HepG2 (cell line): ENCODE measurements around the gene CCDC50. TPM values are rescaled to one million over a fixed set of nuclear protein-coding genes. Genes with fewer than 3 reads are reported as not detected.

Source experiments
- ATAC-seq: fragments of 200-7000 bp; cut with Tn5 transposase; 3 replicates; pipeline ENCODE4 v1.9.1; 2020; ENCODE audit warnings: mild to moderate bottlenecking, moderate library complexity
- BruUV-seq: library from RNA; stranded (reverse); fragments of 400-500 nt; replicated peaks from 2 replicates; lab custom pipeline; 2021; lab: Mats Ljungman, UMichigan
- CTCF ChIA-PET: fragments of 300-600 bp; formaldehyde crosslinking; extraction: SDS; loops from one replicate; lab custom pipeline; 2021; ENCODE audit warnings: low total read pairs, inconsistent platforms, low intra/inter-chr PET ratio; lab: Yijun Ruan, JAX
- POLR2A ChIA-PET: fragments of 350-600 bp; sonication (Branson Sonifier 250); formaldehyde crosslinking; loops from one replicate; lab custom pipeline; 2020; ENCODE audit warnings: antibody characterized with exemption, inconsistent platforms; lab: Yijun Ruan, JAX
- DNase-seq: peaks from one replicate; pipeline ENCODE4 v3.0.0-alpha.2; 2015; ENCODE audit warnings: low spot score
- FAIRE-seq: peaks from 3 replicates; lab custom pipeline; 2011; peaks lifted over from hg19 to GRCh38; lab: Jason Lieb, UNC
- H2AFZ ChIP-seq: one replicate; pipeline ENCODE4 v1.6.1; 2011; ENCODE audit warnings: low read length, inconsistent platforms
- H3K27ac ChIP-seq: fragments of 300-600 bp; 3 replicates; pipeline ENCODE4 v1.8.0; 2011; ENCODE audit warnings: mixed run types, mild to moderate bottlenecking, mixed read lengths, low read length, inconsistent platforms; ENCODE audit not compliant: insufficient read depth; ENCODE audit errors: extremely low read length
- H3K27me3 ChIP-seq, 2 experiments: fragments of 200-600 bp in 1 of 2; 2 replicates in 1 of 2; 3 replicates in 1 of 2; pipeline versions ENCODE4 v1.6.0 to v1.8.0; 2011; ENCODE audit warnings: low read length in 2 of 2, mild to moderate bottlenecking in 2 of 2, moderate library complexity in 2 of 2, inconsistent platforms in 1 of 2; ENCODE audit not compliant: insufficient read depth in 2 of 2, control insufficient read depth in 1 of 2
- H3K36me3 ChIP-seq, 2 experiments: fragments of 200-600 bp in 1 of 2; replicated peaks in 1 of 2; 2 replicates in 1 of 2; 3 replicates in 1 of 2; pipeline versions ENCODE4 v1.5.1 to v1.8.0; 2011; ENCODE audit warnings: low read length in 2 of 2, inconsistent platforms in 1 of 2; ENCODE audit not compliant: insufficient read depth in 2 of 2, control insufficient read depth in 1 of 2
- H3K4me1 ChIP-seq: 2 replicates; pipeline ENCODE4 v1.5.1; 2012; ENCODE audit warnings: low read length, inconsistent platforms; ENCODE audit not compliant: insufficient read depth
- H3K4me2 ChIP-seq: 2 replicates; pipeline ENCODE4 v1.6.0; 2011; ENCODE audit warnings: low read depth, low read length, inconsistent platforms
- H3K4me3 ChIP-seq, 3 experiments: fragments of 200-600 bp in 1 of 3; sonication (generic), shearing (Covaris generic) in 1 of 3; replicated peaks in 1 of 3; 2 replicates each; pipeline ENCODE4 v1.5.1; 2011 to 2016; ENCODE audit warnings: low read length in 3 of 3, inconsistent platforms in 2 of 3, low read depth in 2 of 3, mild to moderate bottlenecking in 2 of 3, control low read depth in 1 of 3, mixed read lengths in 1 of 3; ENCODE audit not compliant: insufficient read depth in 1 of 3
- H3K79me2 ChIP-seq: one replicate; pipeline ENCODE4 v1.6.1; 2011; ENCODE audit warnings: low read length, inconsistent platforms; ENCODE audit not compliant: insufficient read depth
- H3K9ac ChIP-seq: 2 replicates; pipeline ENCODE4 v1.6.0; 2011; ENCODE audit warnings: mild to moderate bottlenecking, low read depth, low read length, inconsistent platforms; ENCODE audit not compliant: insufficient read depth
- H3K9me3 ChIP-seq: 2 replicates; pipeline ENCODE4 v1.5.1; 2012; ENCODE audit warnings: mild to moderate bottlenecking, low read length
- H4K20me1 ChIP-seq: 2 replicates; pipeline ENCODE4 v1.6.0; 2011; ENCODE audit warnings: inconsistent platforms, mild to moderate bottlenecking, low read length, moderate library complexity; ENCODE audit not compliant: insufficient read depth
- BRF2 ChIP-seq: sonication (generic); formaldehyde crosslinking; IDR thresholded peaks from 2 replicates; pipeline ENCODE4 v1.8.1; 2022; ENCODE audit warnings: mild to moderate bottlenecking, missing genetic modification reagents
- FIP1L1 ChIP-seq: fragments of 200-400 bp; formaldehyde crosslinking; IDR thresholded peaks from 2 replicates; pipeline ENCODE4 v1.6.1; 2018; ENCODE audit warnings: low read depth, mild to moderate bottlenecking, low read length, moderate library complexity, borderline replicate concordance; ENCODE audit not compliant: insufficient read depth
- HNF4A ChIP-seq: sonication (generic); formaldehyde crosslinking; IDR thresholded peaks from 2 replicates; pipeline ENCODE4 v1.4.0; 2020; ENCODE audit warnings: missing genetic modification reagents
- HNF4G ChIP-seq, 2 experiments: sonication (generic) in 1 of 2; formaldehyde crosslinking in 1 of 2; IDR thresholded peaks; 2 replicates each; pipeline versions ENCODE4 v1.4.0 to v1.6.1; 2011 to 2020; ENCODE audit warnings: borderline replicate concordance in 2 of 2, low read depth in 2 of 2, mild to moderate bottlenecking in 2 of 2, low read length in 1 of 2, missing genetic modification reagents in 1 of 2, moderate library complexity in 1 of 2
- KAT7 ChIP-seq: IDR thresholded peaks from 2 replicates; pipeline ENCODE4 v1.6.1; 2018; ENCODE audit warnings: borderline replicate concordance, missing compliant biosample characterization
- RELA ChIP-seq: sonication (generic); formaldehyde crosslinking; IDR thresholded peaks from 2 replicates; pipeline ENCODE4 v1.4.0; 2020; ENCODE audit warnings: missing genetic modification reagents
- SOX6 ChIP-seq, 2 experiments: fragments of 450-650 bp in 1 of 2; sonication (generic) in 1 of 2; formaldehyde crosslinking in 1 of 2; IDR thresholded peaks; 2 replicates each; pipeline versions ENCODE4 v1.4.0 to v1.6.1; 2017 to 2020; ENCODE audit warnings: antibody characterized with exemption in 1 of 2, mild to moderate bottlenecking in 1 of 2, missing genetic modification reagents in 1 of 2
- ZBTB2 ChIP-seq: sonication (generic); formaldehyde crosslinking; IDR thresholded peaks from 2 replicates; pipeline ENCODE4 v1.8.0; 2022; ENCODE audit warnings: low read depth, missing genetic modification reagents
- ZBTB8A ChIP-seq: sonication (generic); formaldehyde crosslinking; IDR thresholded peaks from 2 replicates; pipeline ENCODE4 v1.4.0; 2020; ENCODE audit warnings: mild to moderate bottlenecking, low read depth, missing genetic modification reagents, borderline replicate concordance
- ZNF275 ChIP-seq: sonication (generic); formaldehyde crosslinking; IDR thresholded peaks from 2 replicates; pipeline ENCODE4 v1.8.0; 2022; ENCODE audit warnings: missing genetic modification reagents, mild to moderate bottlenecking, inconsistent platforms, borderline replicate concordance
- ZNF652 ChIP-seq: IDR thresholded peaks from 2 replicates; pipeline ENCODE4 v1.6.1; 2016; ENCODE audit warnings: low read depth, borderline replicate concordance
- ZSCAN31 ChIP-seq: sonication (generic); formaldehyde crosslinking; IDR thresholded peaks from 2 replicates; pipeline ENCODE4 v1.5.0; 2020; ENCODE audit warnings: low read depth, mild to moderate bottlenecking, missing genetic modification reagents
- ZZZ3 ChIP-seq: sonication (generic); formaldehyde crosslinking; IDR thresholded peaks from 2 replicates; pipeline ENCODE4 v1.4.0; 2020; ENCODE audit warnings: missing genetic modification reagents, mild to moderate bottlenecking, borderline replicate concordance
- WGBS: methylation state at CpG from one replicate; pipeline ENCODE4 v1.1.6; 2017; ENCODE audit warnings: low lambda C conversion rate; 5-methylcytosine and 5-hydroxymethylcytosine counted together
- in situ Hi-C: cut with HindIII; loops from 2 replicates; pipeline ENCODE4 v1.10.0; 2017; ENCODE audit warnings: low pct_unique_long_range_greater_than_20kb; ENCODE audit not compliant: extremely low pct_ligation_motif_present
- intact Hi-C: fragments of 100-400 bp; cut with micrococcal nuclease; formaldehyde crosslinking; loops from one replicate; pipeline ENCODE4 v1.10.0; 2022; ENCODE audit not compliant: unreplicated experiment
- polyA plus RNA-seq, 8 experiments: library from polyadenylated mRNA; depleted of rRNA in 3 of 8; stranded (reverse) in 7 of 8; unstranded in 1 of 8; fragments of >200 nt; fragmentation: Illumina TruSeq in 4 of 8; extraction: Trizol in 4 of 8; gene quantifications; 2 replicates each; pipeline versions ENCODE4 v1.2.1 to v1.2.3, GENCODE V29; 2011 to 2016; ENCODE audit warnings: low read depth in 4 of 8, missing spikeins in 1 of 8, mixed read lengths in 1 of 8; ENCODE audit not compliant: insufficient read depth in 1 of 8
- total RNA-seq, 5 experiments: library from RNA; depleted of rRNA; stranded (reverse); fragments of >200 nt; fragmentation: Illumina TruSeq; extraction: Trizol; gene quantifications; 2 replicates each; pipeline ENCODE4 v1.2.3, GENCODE V29; 2016; ENCODE audit warnings: low read depth in 1 of 5

CCDC50 gene
- total and polyA plus RNA-seq, 2 of the 13 experiments (the other 11 are each of a cell fraction or from before 2014, with no cell fraction given): 47.6 to 66.4 TPM

GRCh38 chr3:191430103-191430502 is 100.9 kb downstream of the CCDC50 start:
- in situ Hi-C loops (no loop called here), intact Hi-C loops (no loop called here)
- Histone ChIP-seq H3K36me3 (no peaks in the 10 kb centered on the region), H3K27ac (no peak overlapping the region), H3K4me1 (peaks cover 23% of the 10 kb centered on the region), H2AFZ (no peak overlapping the region), H3K9ac (no peak overlapping the region), H3K27me3 (no peaks in the 10 kb centered on the region), H3K9me3 (no peaks in the 10 kb centered on the region), H3K4me2 (no peak overlapping the region; the same call in 1 of the 2 replicates), H3K4me3 (no peak overlapping the region), H3K79me2 (no peaks in the 10 kb centered on the region), H4K20me1 (no peaks in the 10 kb centered on the region)
- no TSS peak for BruUV-seq
- POLR2A ChIA-PET: no interaction called here
- CTCF ChIA-PET: no interaction called here
- peak; percentile 4 for DNase-seq
- no peak; the same call in 2 of the 3 replicates for ATAC-seq
- TF ChIP-seq HNF4G (IDR thresholded peaks at IDR 0.05; ENCODE audit: borderline replicate concordance, low read depth, low read length) (0 out of 2 replicates have a peak, but pooled peaks have one; percentile 42), HNF4G (CRISPR knock-in tag; IDR thresholded peaks at IDR 0.05; ENCODE audit: borderline replicate concordance, low read depth) (no peak), ZSCAN31 (CRISPR knock-in tag) (no peak), FIP1L1 (no peak), HNF4A (CRISPR knock-in tag) (peak; percentile 54)
- FAIRE-seq: no peak
- WGBS: 40% methylated on average over 4 of the region's 4 CpGs

- Histone ChIP-seq H4K20me1 (no peaks in the 10 kb centered on the region), H3K36me3 (no peaks in the 10 kb centered on the region), H3K4me2 (peak overlapping the region; percentile 47), H3K9ac (no peak overlapping the region), H3K4me1 (peaks cover 23% of the 10 kb centered on the region), H3K27ac (no peak overlapping the region), H2AFZ (no peak overlapping the region), H3K4me3 (no peak overlapping the region), H3K9me3 (no peaks in the 10 kb centered on the region), H3K27me3 (no peaks in the 10 kb centered on the region), H3K79me2 (no peaks in the 10 kb centered on the region)
- CTCF ChIA-PET: no interaction called here
- FAIRE-seq: no peak
- ATAC-seq: peak; percentile 92
- BruUV-seq: no TSS peak
- in situ Hi-C loops: no loop called here
- intact Hi-C loops: no loop called here
- 3% methylated on average over 5 of the region's 5 CpGs for WGBS
- POLR2A ChIA-PET: no interaction called here
- peak; percentile 48 for DNase-seq
- TF ChIP-seq ZBTB2 (no peak), RELA (CRISPR knock-in tag) (no peak), KAT7 (CRISPR knock-in tag) (no peak), SOX6 (IDR thresholded peaks at IDR 0.05) (no peak), SOX6 (CRISPR knock-in tag; IDR thresholded peaks at IDR 0.05) (peak; percentile 26; the same call in 1 of the 2 replicates), ZZZ3 (CRISPR knock-in tag) (no peak), BRF2 (CRISPR knock-in tag) (no peak), ZBTB8A (CRISPR knock-in tag) (no peak), ZNF652 (peak; percentile 15; the same call in 1 of the 2 replicates), ZNF275 (CRISPR knock-in tag) (no peak)
Measured at GRCh38 chr3:191431160-191431822, 102.1 kb downstream of the CCDC50 start.
